IMR-90 (cell line): ENCODE measurements around the gene GALNT13.

Experiments used
- BHLHE40 ChIP-seq: fragments of 150-350 bp; IDR thresholded peaks from 2 replicates; pipeline ENCODE4 v1.6.1; 2016; ENCODE audit warnings: mild to moderate bottlenecking, low read depth, low read length
- FOS ChIP-seq: fragments of 150-350 bp; IDR thresholded peaks from 2 replicates; pipeline ENCODE4 v1.6.1; 2016; ENCODE audit warnings: low read depth, low read length
- POLR2A ChIP-seq: IDR thresholded peaks from 2 replicates; pipeline ENCODE4 v1.6.1; 2012; ENCODE audit warnings: mild to moderate bottlenecking, low read depth, low read length
- RAD21 ChIP-seq: IDR thresholded peaks from 2 replicates; pipeline ENCODE4 v1.6.1; 2012; ENCODE audit warnings: low read length, improper control_type of control experiment
- TF ChIP-seq, protein P1 (sequence below): conservative IDR thresholded peaks from 2 replicates; pipeline ENCODE4 v1.5.1; 2012; ENCODE audit warnings: mild to moderate bottlenecking, low read depth, low read length, improper control_type of control experiment

DNA sequence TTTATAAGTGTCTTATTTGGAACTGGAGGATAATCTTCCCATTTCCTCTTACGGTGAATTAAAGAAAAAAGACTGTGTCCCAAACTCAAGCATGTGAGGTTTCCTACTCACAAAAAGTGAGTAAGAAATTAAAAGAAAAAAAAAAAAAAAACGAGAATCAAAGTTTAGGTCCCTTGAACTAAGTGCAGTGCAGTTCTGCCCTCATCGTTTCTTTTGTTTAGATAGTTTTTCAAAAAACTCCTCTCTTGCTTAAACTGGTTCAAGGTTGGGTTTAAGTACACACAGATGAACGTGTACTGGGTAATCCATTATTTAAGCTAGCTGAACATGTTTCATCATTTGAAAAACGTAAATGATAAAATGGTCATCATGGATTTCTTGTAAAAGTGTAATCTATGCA lies 590.9 kb downstream of the GALNT13 start:
- TF ChIP-seq POLR2A (no peak), FOS (no peak), RAD21 (no peak), BHLHE40 (no peak)
- TF ChIP-seq, protein P1, sequence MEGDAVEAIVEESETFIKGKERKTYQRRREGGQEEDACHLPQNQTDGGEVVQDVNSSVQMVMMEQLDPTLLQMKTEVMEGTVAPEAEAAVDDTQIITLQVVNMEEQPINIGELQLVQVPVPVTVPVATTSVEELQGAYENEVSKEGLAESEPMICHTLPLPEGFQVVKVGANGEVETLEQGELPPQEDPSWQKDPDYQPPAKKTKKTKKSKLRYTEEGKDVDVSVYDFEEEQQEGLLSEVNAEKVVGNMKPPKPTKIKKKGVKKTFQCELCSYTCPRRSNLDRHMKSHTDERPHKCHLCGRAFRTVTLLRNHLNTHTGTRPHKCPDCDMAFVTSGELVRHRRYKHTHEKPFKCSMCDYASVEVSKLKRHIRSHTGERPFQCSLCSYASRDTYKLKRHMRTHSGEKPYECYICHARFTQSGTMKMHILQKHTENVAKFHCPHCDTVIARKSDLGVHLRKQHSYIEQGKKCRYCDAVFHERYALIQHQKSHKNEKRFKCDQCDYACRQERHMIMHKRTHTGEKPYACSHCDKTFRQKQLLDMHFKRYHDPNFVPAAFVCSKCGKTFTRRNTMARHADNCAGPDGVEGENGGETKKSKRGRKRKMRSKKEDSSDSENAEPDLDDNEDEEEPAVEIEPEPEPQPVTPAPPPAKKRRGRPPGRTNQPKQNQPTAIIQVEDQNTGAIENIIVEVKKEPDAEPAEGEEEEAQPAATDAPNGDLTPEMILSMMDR: no peak
